Esophagus muscularis mucosa (tissue), 4 donors: ENCODE data around the gene LPXN. TPM values are rescaled to one million over a fixed set of nuclear protein-coding genes. Genes with fewer than 3 reads are reported as not detected.
A peak's percentile ranks its signal among the peaks of the same experiment; 100 is the strongest.

Source experiments
- DNase-seq: peaks from one replicate; pipeline ENCODE4 v3.0.0-alpha.2; 2017; ENCODE audit errors: extremely low spot score
- H3K27ac ChIP-seq, 4 donors: fragments of 200-600 bp; sonication (generic); replicated peaks in 1 of 4; 1 replicate in 3 of 4; 2 replicates in 1 of 4; pipeline ENCODE4 v1.5.1; 2016 to 2019; ENCODE audit warnings: mild to moderate bottlenecking in 1 of 4
- H3K27me3 ChIP-seq, 4 donors: fragments of 200-600 bp; sonication (generic); one replicate each; pipeline versions ENCODE4 v1.5.1 to v1.6.0; 2016 to 2019
- H3K36me3 ChIP-seq, 4 donors: fragments of 200-600 bp; sonication (generic); one replicate each; pipeline ENCODE4 v1.5.1; 2016 to 2019
- H3K4me1 ChIP-seq, 4 donors: fragments of 200-600 bp; sonication (generic); one replicate each; pipeline ENCODE4 v1.5.1; 2016 to 2019
- H3K4me3 ChIP-seq, 4 donors: fragments of 200-600 bp; sonication (generic); 1 replicate in 2 of 4; 2 replicates in 2 of 4; pipeline ENCODE4 v1.5.1; 2016 to 2019; ENCODE audit warnings: mild to moderate bottlenecking in 4 of 4, moderate library complexity in 1 of 4
- H3K9me3 ChIP-seq, 4 donors: fragments of 200-600 bp; sonication (generic); 1 replicate in 3 of 4; 2 replicates in 1 of 4; pipeline ENCODE4 v1.5.1; 2016 to 2019
- CTCF ChIP-seq, 3 experiments: fragments of 200-600 bp in 2 of 3; fragments of 450-650 bp in 1 of 3; sonication (generic) in 2 of 3; IDR thresholded peaks; one replicate each; pipeline ENCODE4 v1.5.1; 2017 to 2019; ENCODE audit warnings: antibody characterized with exemption in 3 of 3, mild to moderate bottlenecking in 2 of 3, moderate library complexity in 1 of 3
- EP300 ChIP-seq: sonication (generic); formaldehyde crosslinking; IDR thresholded peaks from one replicate; pipeline ENCODE4 v1.6.1; 2017; ENCODE audit warnings: antibody characterized with exemption
- POLR2A ChIP-seq: fragments of 450-650 bp; IDR thresholded peaks from one replicate; pipeline ENCODE4 v1.6.1; 2017; ENCODE audit warnings: antibody characterized with exemption, moderate library complexity, mild to moderate bottlenecking, low read depth
- POLR2AphosphoS5 ChIP-seq, 2 donors: sonication (generic); formaldehyde crosslinking; IDR thresholded peaks; one replicate each; pipeline ENCODE4 v1.6.1; 2017; ENCODE audit warnings: antibody characterized with exemption in 2 of 2
- WGBS: methylation state at CpG from one replicate; pipeline ENCODE4 v1.1.5; 2018; 5-methylcytosine and 5-hydroxymethylcytosine counted together
- intact Hi-C: fragments of 100-400 bp; cut with DNase I; formaldehyde crosslinking; loops from one replicate; pipeline ENCODE4 v1.15.1; 2023
- total RNA-seq, 4 donors: library from RNA; depleted of rRNA; stranded (reverse); fragments of >200 nt; gene quantifications; one replicate each; pipeline versions ENCODE4 v1.1.0 to v1.2.1, GENCODE V29; 2016

Gene LPXN
- total RNA-seq, 4 donors from 2014 or later: 4.1 to 9.6 (median 7.2) TPM

- TF ChIP-seq CTCF (IDR thresholded peaks at IDR 0.05): peak; percentile 66 to 85 (median 71)
- no peak for TF ChIP-seq EP300
- Histone ChIP-seq H3K4me3 (no peak overlapping the region), H3K27ac (no peak overlapping the region), H3K9me3 (no peaks in the 10 kb centered on the region), H3K4me1 (peaks cover 3 to 10% (median 5%) of the 10 kb centered on the region in 4 donors), H3K36me3 (peaks cover under 1 to 43% (median 19%) of the 10 kb centered on the region in 4 donors), H3K27me3 (no peaks in the 10 kb centered on the region)
- intact Hi-C loops: loop anchor here (5.0 to 10.0 kb wide), 2 partner anchors 59 to 107 kb away; no protein-coding TSS in a partner anchor
- DNase-seq: no peak
- 50% methylated on average over 4 of the region's 4 CpGs for WGBS
Observed at GRCh38 chr11:58567889-58568512, 7.7 kb downstream of the LPXN start.

GRCh38 chr11:58564231-58564630 lies 11.4 kb downstream of the LPXN start:
- TF ChIP-seq EP300: no peak
- no peak for TF ChIP-seq POLR2AphosphoS5 (IDR thresholded peaks at IDR 0.05)
- TF ChIP-seq POLR2A: no peak
- TF ChIP-seq CTCF (IDR thresholded peaks at IDR 0.05): no peak
- Histone ChIP-seq H3K27me3 (no peaks in the 10 kb centered on the region), H3K27ac (no peak overlapping the region), H3K4me1 (peaks cover 0 to 6% (median 0%) of the 10 kb centered on the region in 4 donors), H3K4me3 (no peak overlapping the region), H3K9me3 (no peaks in the 10 kb centered on the region), H3K36me3 (peaks cover 5 to 44% (median 20%) of the 10 kb centered on the region in 4 donors)
- intact Hi-C loops: loop anchor here (10.0 kb wide), 1 partner anchor 111 kb away; no protein-coding TSS in a partner anchor
- no peak for DNase-seq

GRCh38 chr11:58562375-58562800 lies 13.3 kb downstream of the LPXN start:
- no peak for TF ChIP-seq EP300
- TF ChIP-seq POLR2AphosphoS5 (IDR thresholded peaks at IDR 0.05): no peak
- no peak for TF ChIP-seq CTCF (IDR thresholded peaks at IDR 0.05)
- TF ChIP-seq POLR2A: no peak
- no peak overlapping the region for H3K27ac ChIP-seq
- intact Hi-C loops: loop anchor here (10.0 kb wide), 1 partner anchor 112 kb away; no protein-coding TSS in a partner anchor
- H3K9me3 ChIP-seq: no peaks in the 10 kb centered on the region
- H3K4me3 ChIP-seq: no peak overlapping the region
- DNase-seq: no peak
- no peaks in the 10 kb centered on the region for H3K4me1 ChIP-seq
- H3K36me3 ChIP-seq: peaks cover 4 to 36% (median 17%) of the 10 kb centered on the region in 4 donors
- H3K27me3 ChIP-seq: no peaks in the 10 kb centered on the region

- Histone ChIP-seq H3K36me3 (peaks cover 4 to 36% (median 15%) of the 10 kb centered on the region in 4 donors), H3K27me3 (no peaks in the 10 kb centered on the region), H3K4me1 (no peaks in the 10 kb centered on the region), H3K27ac (no peak overlapping the region), H3K4me3 (no peak overlapping the region), H3K9me3 (no peaks in the 10 kb centered on the region)
- TF ChIP-seq POLR2AphosphoS5 (IDR thresholded peaks at IDR 0.05) (no peak), CTCF (IDR thresholded peaks at IDR 0.05) (no peak), EP300 (no peak), POLR2A (no peak)
- no peak for DNase-seq
- intact Hi-C loops: loop anchor here (10.0 kb wide), 1 partner anchor 113 kb away; no protein-coding TSS in a partner anchor
- WGBS: 78% methylated on average over 2 of the region's 2 CpGs
Observed at GRCh38 chr11:58561394-58562098, 14.1 kb downstream of the LPXN start.
